Keratinocyte (primary cell): ENCODE data around the gene CES1. TPM values are rescaled to one million over a fixed set of nuclear protein-coding genes. Genes with fewer than 3 reads are reported as not detected.

Source experiments
- DNase-seq: peaks from one replicate; pipeline ENCODE4 v3.0.0-alpha.2; 2011; ENCODE audit warnings: low read depth, missing footprints, low spot score
- FAIRE-seq: peaks from 2 replicates; lab custom pipeline; 2011; peaks lifted over from hg19 to GRCh38; lab: Jason Lieb, UNC
- H2AFZ ChIP-seq: 2 replicates; pipeline ENCODE4 v1.6.0; 2012; ENCODE audit warnings: low read length, control low read depth, inconsistent platforms; ENCODE audit not compliant: control insufficient read depth
- H3K27ac ChIP-seq: 2 replicates; pipeline ENCODE4 v1.5.1; 2011; ENCODE audit warnings: low read length; ENCODE audit not compliant: control insufficient read depth, insufficient read depth
- H3K27me3 ChIP-seq: 3 replicates; pipeline ENCODE4 v1.6.0; 2011; ENCODE audit warnings: low read length; ENCODE audit not compliant: control insufficient read depth, insufficient read depth; ENCODE audit errors: extremely low read depth
- H3K36me3 ChIP-seq, 2 experiments: 2 replicates in 1 of 2; 3 replicates in 1 of 2; pipeline ENCODE4 v1.5.1; 2011; ENCODE audit warnings: low read length in 2 of 2, mild to moderate bottlenecking in 1 of 2; ENCODE audit not compliant: control insufficient read depth in 2 of 2, insufficient read depth in 2 of 2; ENCODE audit errors: extremely low read depth in 1 of 2
- H3K4me1 ChIP-seq: 3 replicates; pipeline ENCODE4 v1.5.1; 2011; ENCODE audit warnings: low read length; ENCODE audit not compliant: control insufficient read depth, insufficient read depth; ENCODE audit errors: extremely low read depth
- H3K4me2 ChIP-seq: 3 replicates; pipeline ENCODE4 v1.6.0; 2011; ENCODE audit warnings: low read depth, low read length; ENCODE audit not compliant: control insufficient read depth, insufficient read depth; ENCODE audit errors: extremely low read depth
- H3K4me3 ChIP-seq, 3 experiments: fragments of 200-600 bp in 1 of 3; sonication (generic) in 1 of 3; 2 replicates in 2 of 3; 3 replicates in 1 of 3; pipeline ENCODE4 v1.5.1; 2011 to 2016; ENCODE audit warnings: low read length in 3 of 3, mild to moderate bottlenecking in 3 of 3, control low read depth in 2 of 3, inconsistent platforms in 1 of 3, low read depth in 1 of 3, mixed read lengths in 1 of 3, mixed run types in 1 of 3, moderate library complexity in 1 of 3; ENCODE audit not compliant: control insufficient read depth in 2 of 3, insufficient read depth in 2 of 3; ENCODE audit errors: extremely low read depth in 1 of 3
- H3K79me2 ChIP-seq: 2 replicates; pipeline ENCODE4 v1.6.0; 2012; ENCODE audit warnings: low read length; ENCODE audit not compliant: control insufficient read depth, insufficient read depth
- H3K9ac ChIP-seq: 3 replicates; pipeline ENCODE4 v1.6.0; 2011; ENCODE audit warnings: low read length; ENCODE audit not compliant: control insufficient read depth, insufficient read depth; ENCODE audit errors: extremely low read depth
- H3K9me1 ChIP-seq: 3 replicates; pipeline ENCODE4 v1.6.0; 2011; ENCODE audit warnings: low read length; ENCODE audit not compliant: control insufficient read depth, insufficient read depth; ENCODE audit errors: extremely low read depth
- H3K9me3 ChIP-seq: 2 replicates; pipeline ENCODE4 v1.5.1; 2012; ENCODE audit warnings: low read depth, low read length; ENCODE audit not compliant: control insufficient read depth
- H4K20me1 ChIP-seq: 3 replicates; pipeline ENCODE4 v1.6.0; 2011; ENCODE audit warnings: low read length; ENCODE audit not compliant: control insufficient read depth, insufficient read depth; ENCODE audit errors: extremely low read depth
- EZH2 ChIP-seq: IDR thresholded peaks from one replicate; pipeline ENCODE4 v1.6.1; 2012; ENCODE audit warnings: inconsistent platforms, mild to moderate bottlenecking, low read length, moderate library complexity
- dilution Hi-C: fragments of 300-500 bp; cut with MboI; formaldehyde crosslinking; loops from one replicate; pipeline ENCODE4 v1.7.0; 2020; ENCODE audit warnings: low sequenced_read_pairs; ENCODE audit not compliant: extremely low pct_ligation_motif_present
- polyA plus RNA-seq, 5 experiments: library from polyadenylated mRNA; depleted of rRNA in 3 of 5; stranded (reverse) in 3 of 5; stranded (forward) in 1 of 5; unstranded in 1 of 5; fragments of >200 nt; gene quantifications; 1 replicate in 1 of 5; 2 replicates in 3 of 5; 3 replicates in 1 of 5; pipeline versions ENCODE4 v1.2.1 to v1.2.3, GENCODE V29; 2011 to 2012; ENCODE audit warnings: missing spikeins in 2 of 5, low read depth in 1 of 5, low replicate concordance in 1 of 5
- TF ChIP-seq, protein P1 (sequence below), 3 experiments: IDR thresholded peaks in 1 of 3; conservative IDR thresholded peaks in 1 of 3; optimal IDR thresholded peaks in 1 of 3; 2 replicates in 2 of 3; 3 replicates in 1 of 3; pipeline versions ENCODE3 to v1.5.1; 2011; ENCODE audit warnings: low read length in 3 of 3, mild to moderate bottlenecking in 3 of 3, moderate library complexity in 2 of 3, control low read depth in 1 of 3, inconsistent platforms in 1 of 3; ENCODE audit not compliant: insufficient read depth in 2 of 3; ENCODE audit errors: extremely low read depth in 1 of 3

The CES1 gene
- polyA plus RNA-seq, 1 donor (not counting 4 experiments of a cell fraction or from before 2014, with no cell fraction given): 0.10 TPM

GRCh38 chr16:55872130-55872529 is 39.2 kb upstream of the CES1 start:
- Histone ChIP-seq H3K79me2 (no peaks in the 10 kb centered on the region), H3K9me1 (no peaks in the 10 kb centered on the region), H3K27ac (no peak overlapping the region), H3K9ac (no peak overlapping the region), H4K20me1 (no peaks in the 10 kb centered on the region), H3K4me2 (no peak overlapping the region), H3K36me3 (no peaks in the 10 kb centered on the region), H3K9me3 (no peaks in the 10 kb centered on the region), H2AFZ (no peak overlapping the region), H3K4me1 (no peaks in the 10 kb centered on the region), H3K27me3 (no peaks in the 10 kb centered on the region), H3K4me3 (no peak overlapping the region)
- DNase-seq (no peak), FAIRE-seq (no peak)
- TF ChIP-seq, protein P1, sequence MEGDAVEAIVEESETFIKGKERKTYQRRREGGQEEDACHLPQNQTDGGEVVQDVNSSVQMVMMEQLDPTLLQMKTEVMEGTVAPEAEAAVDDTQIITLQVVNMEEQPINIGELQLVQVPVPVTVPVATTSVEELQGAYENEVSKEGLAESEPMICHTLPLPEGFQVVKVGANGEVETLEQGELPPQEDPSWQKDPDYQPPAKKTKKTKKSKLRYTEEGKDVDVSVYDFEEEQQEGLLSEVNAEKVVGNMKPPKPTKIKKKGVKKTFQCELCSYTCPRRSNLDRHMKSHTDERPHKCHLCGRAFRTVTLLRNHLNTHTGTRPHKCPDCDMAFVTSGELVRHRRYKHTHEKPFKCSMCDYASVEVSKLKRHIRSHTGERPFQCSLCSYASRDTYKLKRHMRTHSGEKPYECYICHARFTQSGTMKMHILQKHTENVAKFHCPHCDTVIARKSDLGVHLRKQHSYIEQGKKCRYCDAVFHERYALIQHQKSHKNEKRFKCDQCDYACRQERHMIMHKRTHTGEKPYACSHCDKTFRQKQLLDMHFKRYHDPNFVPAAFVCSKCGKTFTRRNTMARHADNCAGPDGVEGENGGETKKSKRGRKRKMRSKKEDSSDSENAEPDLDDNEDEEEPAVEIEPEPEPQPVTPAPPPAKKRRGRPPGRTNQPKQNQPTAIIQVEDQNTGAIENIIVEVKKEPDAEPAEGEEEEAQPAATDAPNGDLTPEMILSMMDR (optimal IDR thresholded peaks at IDR 0.05 in 1 of 3, IDR thresholded peaks at IDR 0.05 in 1 of 3, conservative IDR thresholded peaks at IDR 0.05 in 1 of 3; ENCODE audit: extremely low read depth in 1 of 3, insufficient read depth in 2 of 3, low read length in 3 of 3): no peak
- no peak for TF ChIP-seq EZH2
- dilution Hi-C loops: no loop called here

- Histone ChIP-seq H2AFZ (no peak overlapping the region), H3K9ac (no peak overlapping the region), H3K9me3 (no peaks in the 10 kb centered on the region), H3K9me1 (no peaks in the 10 kb centered on the region), H3K79me2 (no peaks in the 10 kb centered on the region), H3K27ac (no peak overlapping the region), H3K4me1 (no peaks in the 10 kb centered on the region), H3K27me3 (no peaks in the 10 kb centered on the region), H4K20me1 (no peaks in the 10 kb centered on the region), H3K36me3 (no peaks in the 10 kb centered on the region), H3K4me2 (no peak overlapping the region), H3K4me3 (no peak overlapping the region)
- no peak for DNase-seq
- FAIRE-seq: no peak
- dilution Hi-C loops: no loop called here
- TF ChIP-seq, protein P1 (optimal IDR thresholded peaks at IDR 0.05 in 1 of 3, IDR thresholded peaks at IDR 0.05 in 1 of 3, conservative IDR thresholded peaks at IDR 0.05 in 1 of 3; ENCODE audit: extremely low read depth in 1 of 3, insufficient read depth in 2 of 3, low read length in 3 of 3): no peak
- no peak for TF ChIP-seq EZH2
Observed at GRCh38 chr16:55871411-55872038, 38.6 kb upstream of the CES1 start.
